HG03139 (cell line): Measurements from ENCODE around the gene STAC3.
A peak's percentile ranks its signal among the peaks of the same experiment; 100 is the strongest.

Source experiments
- ATAC-seq: cut with Tn5 transposase; IDR thresholded peaks from one replicate; pipeline ENCODE4 v1.9.1; 2021; ENCODE audit not compliant: unreplicated experiment

Gene STAC3

GRCh38 chr12:57236925-57237595 is 13.9 kb downstream of the STAC3 start:
- no peak for ATAC-seq

GRCh38 chr12:57236201-57236924 is 14.6 kb downstream of the STAC3 start:
- ATAC-seq: no peak

GRCh38 chr12:57235728-57236131 is 15.3 kb downstream of the STAC3 start:
- no peak for ATAC-seq

GRCh38 chr12:57235017-57235727 is 15.8 kb downstream of the STAC3 start:
- no peak for ATAC-seq

GRCh38 chr12:57234571-57235016 is 16.4 kb downstream of the STAC3 start:
- ATAC-seq: no peak

GRCh38 chr12:57234233-57234570 is 16.8 kb downstream of the STAC3 start:
- ATAC-seq: no peak

- ATAC-seq: no peak
These were observed 17.4 kb downstream of the STAC3 start for GRCh38 chr12:57233357-57234232.

- no peak for ATAC-seq
These were observed 18.7 kb downstream of the STAC3 start for GRCh38 chr12:57232156-57232756.

GRCh38 chr12:57231276-57232021 is 19.5 kb downstream of the STAC3 start:
- ATAC-seq: no peak

GRCh38 chr12:57230381-57231155 is 20.4 kb downstream of the STAC3 start:
- ATAC-seq: no peak

- peak; percentile 46 for ATAC-seq
These were observed 21.2 kb downstream of the STAC3 start, which contains the start of gene SHMT2 for GRCh38 chr12:57229634-57230380. Gene SHMT2, plus strand, starts transcription at chr12:57229711. Its CDS starts 68 bp downstream, at chr12:57229779.

- ATAC-seq: peak; percentile 4
These were observed 21.8 kb downstream of the STAC3 start for GRCh38 chr12:57229046-57229633.

- ATAC-seq: no peak
These were observed 23.5 kb downstream of the STAC3 start for GRCh38 chr12:57227315-57228115.

- no peak for ATAC-seq
These were observed 24.2 kb downstream of the STAC3 start for GRCh38 chr12:57226588-57227314.

- ATAC-seq: no peak
These were observed 25.2 kb downstream of the STAC3 start for GRCh38 chr12:57225680-57226210.

GRCh38 chr12:57224973-57225679 is 25.9 kb downstream of the STAC3 start:
- no peak for ATAC-seq
